Mesothelial cell of epicardium (in vitro differentiated cells): ENCODE results near the gene TTC4. TPM values are rescaled to one million over a fixed set of nuclear protein-coding genes. Genes with fewer than 3 reads are reported as not detected.

Experiments
- DNase-seq, 2 experiments: peaks; one replicate each; pipeline ENCODE4 v3.0.0; 2021; ENCODE audit warnings: low spot score in 2 of 2; ENCODE audit not compliant: unreplicated experiment in 2 of 2
- H3K27ac Mint-ChIP-seq: 2 replicates; pipeline ENCODE4 v1.8.0; 2021; ENCODE audit warnings: mixed read lengths
- H3K27me3 Mint-ChIP-seq: 2 replicates; pipeline ENCODE4 v1.8.0; 2021; ENCODE audit warnings: low read depth, mixed read lengths
- H3K36me3 Mint-ChIP-seq: 2 replicates; pipeline ENCODE4 v1.8.0; 2021; ENCODE audit warnings: mixed read lengths
- H3K4me1 Mint-ChIP-seq: 2 replicates; pipeline ENCODE4 v1.8.0; 2021; ENCODE audit warnings: mixed read lengths
- H3K4me3 Mint-ChIP-seq: 2 replicates; pipeline ENCODE4 v1.8.0; 2021; ENCODE audit warnings: mild to moderate bottlenecking, moderate library complexity, mixed read lengths
- H3K9me3 Mint-ChIP-seq: 2 replicates; pipeline ENCODE4 v1.8.0; 2021; ENCODE audit warnings: mixed read lengths
- CTCF ChIP-seq: fragments of 200-600 bp; sonication (generic); IDR thresholded peaks from one replicate; pipeline ENCODE4 v1.5.0; 2021; ENCODE audit warnings: antibody characterized with exemption; ENCODE audit not compliant: unreplicated experiment
- total RNA-seq: library from RNA; stranded (reverse); gene quantifications from 3 replicates; pipeline ENCODE4 v1.2.1, GENCODE V29; 2021

The TTC4 gene
- total RNA-seq, 1 donor from 2014 or later: 20.5 TPM

GRCh38 chr1:54791880-54792522 is 76.3 kb downstream of the TTC4 start:
- Mint-ChIP-seq H3K4me1 (peaks cover 46% of the 10 kb centered on the region), H3K27me3 (peaks cover 10% of the 10 kb centered on the region), H3K9me3 (no peaks in the 10 kb centered on the region), H3K36me3 (no peaks in the 10 kb centered on the region), H3K4me3 (no peak overlapping the region), H3K27ac (no peak overlapping the region)
- DNase-seq: no peak
- TF ChIP-seq CTCF: peak; percentile 77

Other genes starting within 250 kb of the TTC4 start
- gene ACOT11, start 167.6 kb upstream of the TTC4 start, total RNA-seq: 8.3 to 10.3 TPM (median 8.9 TPM) in 3 replicates
- not detected in 3 replicates for gene FAM151A, start 92.3 kb upstream of the TTC4 start, total RNA-seq
- gene MROH7, start 74.1 kb upstream of the TTC4 start, total RNA-seq: 4.0 to 4.3 TPM (median 4.2 TPM) in 3 replicates
- 6.4 to 7.7 TPM (median 7.0 TPM) in 3 replicates for gene PARS2, start 48.7 kb downstream of the TTC4 start, total RNA-seq
- gene TTC22, start 85.5 kb downstream of the TTC4 start, total RNA-seq: 1.2 to 1.6 TPM (median 1.3 TPM) in 3 replicates
- gene DHCR24, start 171.3 kb downstream of the TTC4 start, total RNA-seq: 92.5 to 96.4 TPM (median 92.7 TPM) in 3 replicates